Karpas-422 (cell line): ENCODE data around the gene TTC34. TPM values are rescaled to one million over a fixed set of nuclear protein-coding genes. Genes with fewer than 3 reads are reported as not detected.
"Not testable (repeated sequence)": the region's sequence is repeated elsewhere in the genome, so short reads cannot be mapped to it uniquely, and the experiment has no call there.

Experiments
- DNase-seq: peaks from one replicate; pipeline ENCODE4 v3.0.0-alpha.2; 2015
- H2AFZ ChIP-seq: fragments of 200-600 bp; sonication (generic); 2 replicates; pipeline ENCODE4 v1.6.1; 2014; ENCODE audit warnings: antibody characterized with exemption, low read length, mixed read lengths
- H3K27ac ChIP-seq: fragments of 200-600 bp; sonication (generic); 2 replicates; pipeline ENCODE4 v1.5.1; 2014; ENCODE audit warnings: mild to moderate bottlenecking, low read length, moderate library complexity
- H3K27me3 ChIP-seq: fragments of 200-600 bp; sonication (generic); 2 replicates; pipeline ENCODE4 v1.6.1; 2014; ENCODE audit warnings: low read length, mixed read lengths
- H3K36me3 ChIP-seq: fragments of 200-600 bp; sonication (generic); 2 replicates; pipeline ENCODE4 v1.6.1; 2014; ENCODE audit warnings: low read length, mixed read lengths; ENCODE audit not compliant: insufficient read depth
- H3K4me1 ChIP-seq: fragments of 200-600 bp; sonication (generic); 2 replicates; pipeline ENCODE4 v1.6.1; 2014; ENCODE audit warnings: mild to moderate bottlenecking, low read length, mixed read lengths
- H3K4me2 ChIP-seq: fragments of 200-600 bp; sonication (generic); 2 replicates; pipeline ENCODE4 v1.6.1; 2014; ENCODE audit warnings: low read length, low read depth, mild to moderate bottlenecking; ENCODE audit not compliant: poor library complexity, severe bottlenecking
- H3K4me3 ChIP-seq: fragments of 200-600 bp; sonication (generic); 2 replicates; pipeline ENCODE4 v1.5.1; 2014; ENCODE audit warnings: mild to moderate bottlenecking, antibody characterized with exemption, low read length, mixed read lengths
- H3K79me2 ChIP-seq: fragments of 200-600 bp; sonication (generic); 2 replicates; pipeline ENCODE4 v1.6.1; 2014; ENCODE audit warnings: mild to moderate bottlenecking, low read length, mixed read lengths
- H3K9ac ChIP-seq: fragments of 200-600 bp; sonication (generic); 2 replicates; pipeline ENCODE4 v1.6.0; 2014; ENCODE audit warnings: low read length
- H3K9me2 ChIP-seq: fragments of 200-600 bp; sonication (generic), shearing (Covaris generic); replicated peaks from 2 replicates; pipeline ENCODE4 v1.6.0; 2014; ENCODE audit warnings: mild to moderate bottlenecking, low read length, moderate library complexity; ENCODE audit not compliant: insufficient read depth
- H3K9me3 ChIP-seq: fragments of 300-700, 200-600 bp; sonication (generic); 2 replicates; pipeline ENCODE4 v1.6.1; 2014; ENCODE audit warnings: low read length, mixed read lengths
- H4K20me1 ChIP-seq: fragments of 200-600 bp; sonication (generic); 2 replicates; pipeline ENCODE4 v1.6.1; 2014; ENCODE audit warnings: mild to moderate bottlenecking, antibody characterized with exemption, low read length, low read depth; ENCODE audit not compliant: insufficient read depth
- total RNA-seq: library from RNA; depleted of rRNA; stranded (reverse); fragments of >200 nt; shearing (Covaris generic); gene quantifications from 2 replicates; pipeline ENCODE4 v1.2.3, GENCODE V29; 2014; ENCODE audit warnings: low replicate concordance

The TTC34 gene
- total RNA-seq, 1 experiment from 2014 or later: 1.0 TPM

DNA sequence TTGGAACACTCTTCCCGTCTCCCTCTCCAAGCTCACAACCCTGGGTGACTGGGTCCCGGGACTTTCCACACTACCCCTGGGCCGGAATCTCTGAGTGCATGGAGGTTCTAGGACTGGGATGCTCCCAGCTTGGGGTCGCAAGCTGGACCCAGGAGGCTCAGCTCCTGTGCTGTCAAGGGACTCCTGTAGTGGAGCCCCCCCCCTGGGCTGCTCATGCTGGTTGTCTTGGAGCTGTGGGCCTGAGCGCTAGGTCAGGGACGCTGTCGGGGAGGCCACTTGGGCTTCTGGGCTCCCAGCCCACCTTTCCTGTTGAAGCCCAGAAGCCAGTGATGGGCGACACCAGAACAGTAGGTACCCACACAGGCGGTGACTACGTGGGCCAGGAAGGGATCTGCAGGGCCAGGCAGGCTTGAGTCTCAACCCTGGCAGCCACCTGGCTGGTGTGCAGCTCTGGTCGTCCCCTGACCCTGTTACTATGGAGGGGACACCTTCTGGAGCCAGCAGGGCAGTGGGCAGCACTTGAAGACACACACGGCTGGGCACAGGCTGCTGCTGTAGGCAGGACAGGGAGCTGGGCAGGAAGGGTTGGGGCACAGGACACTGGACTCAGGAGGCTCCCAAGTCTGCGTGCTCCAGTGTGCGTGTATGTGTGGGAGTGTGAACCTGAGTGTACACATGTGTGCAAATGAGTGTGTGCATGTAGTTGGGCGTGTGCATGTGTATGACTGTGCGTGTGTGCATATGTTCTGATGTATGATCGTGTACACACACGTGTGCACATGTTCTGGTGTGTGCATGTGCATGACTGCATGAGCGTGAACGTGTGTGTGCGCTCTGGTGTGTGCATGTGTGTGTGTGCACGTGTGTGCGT lies 171.6 kb downstream of the TTC34 start:
- Histone ChIP-seq H3K79me2 (no peaks in the 10 kb centered on the region), H4K20me1 (no peaks in the 10 kb centered on the region), H3K9me2 (no peaks in the 10 kb centered on the region), H3K4me2 (no peak overlapping the region), H3K4me1 (no peaks in the 10 kb centered on the region), H3K36me3 (no peaks in the 10 kb centered on the region), H3K9ac (no peak overlapping the region), H3K27me3 (no peaks in the 10 kb centered on the region), H3K27ac (no peak overlapping the region), H2AFZ (no peak overlapping the region), H3K9me3 (no peaks in the 10 kb centered on the region), H3K4me3 (no peak overlapping the region)
- DNase-seq: no peak

DNA sequence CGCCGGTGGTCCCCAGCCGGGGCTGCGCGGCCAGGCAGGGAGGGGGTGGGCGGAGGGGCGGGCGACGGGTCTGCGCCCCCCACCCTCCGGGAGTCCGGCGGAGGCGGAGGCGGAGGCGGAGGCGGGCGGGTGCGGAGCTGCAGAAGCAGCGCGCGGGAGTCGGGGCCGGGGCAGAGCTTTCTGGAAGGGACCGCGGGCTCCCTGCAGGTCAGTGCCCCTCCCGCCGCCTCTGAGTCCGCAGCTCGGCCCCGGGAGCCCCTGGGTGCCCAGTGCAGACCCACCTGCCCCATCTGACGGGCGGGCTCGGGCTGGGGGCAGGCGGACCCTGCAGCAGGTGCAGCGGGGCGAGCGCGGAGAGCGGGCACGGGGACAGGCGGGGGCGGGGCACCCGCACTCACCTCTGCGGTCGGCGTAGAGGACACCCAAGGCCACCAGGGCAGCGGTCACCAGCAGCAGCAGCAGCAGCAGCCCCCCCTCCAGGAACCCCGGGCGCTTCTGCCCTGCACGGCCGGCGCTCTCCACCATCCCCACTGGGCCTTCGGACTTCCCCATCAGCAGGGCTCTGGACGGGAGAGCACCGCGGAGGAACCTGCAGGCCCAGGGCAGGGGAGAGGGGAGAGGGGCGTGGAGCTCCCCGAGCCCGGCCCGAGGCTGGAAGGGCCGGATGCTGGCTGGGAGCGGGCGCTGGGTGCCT lies 172.4 kb downstream of the TTC34 start:
- Histone ChIP-seq H3K9me3 (no peaks in the 10 kb centered on the region), H3K79me2 (no peaks in the 10 kb centered on the region), H3K27ac (no peak overlapping the region), H3K9me2 (no peaks in the 10 kb centered on the region), H4K20me1 (no peaks in the 10 kb centered on the region), H3K27me3 (no peaks in the 10 kb centered on the region), H3K4me1 (no peaks in the 10 kb centered on the region), H3K9ac (no peak overlapping the region), H3K36me3 (no peaks in the 10 kb centered on the region), H2AFZ (no peak overlapping the region), H3K4me2 (no peak overlapping the region), H3K4me3 (no peak overlapping the region)
- no peak for DNase-seq

DNA sequence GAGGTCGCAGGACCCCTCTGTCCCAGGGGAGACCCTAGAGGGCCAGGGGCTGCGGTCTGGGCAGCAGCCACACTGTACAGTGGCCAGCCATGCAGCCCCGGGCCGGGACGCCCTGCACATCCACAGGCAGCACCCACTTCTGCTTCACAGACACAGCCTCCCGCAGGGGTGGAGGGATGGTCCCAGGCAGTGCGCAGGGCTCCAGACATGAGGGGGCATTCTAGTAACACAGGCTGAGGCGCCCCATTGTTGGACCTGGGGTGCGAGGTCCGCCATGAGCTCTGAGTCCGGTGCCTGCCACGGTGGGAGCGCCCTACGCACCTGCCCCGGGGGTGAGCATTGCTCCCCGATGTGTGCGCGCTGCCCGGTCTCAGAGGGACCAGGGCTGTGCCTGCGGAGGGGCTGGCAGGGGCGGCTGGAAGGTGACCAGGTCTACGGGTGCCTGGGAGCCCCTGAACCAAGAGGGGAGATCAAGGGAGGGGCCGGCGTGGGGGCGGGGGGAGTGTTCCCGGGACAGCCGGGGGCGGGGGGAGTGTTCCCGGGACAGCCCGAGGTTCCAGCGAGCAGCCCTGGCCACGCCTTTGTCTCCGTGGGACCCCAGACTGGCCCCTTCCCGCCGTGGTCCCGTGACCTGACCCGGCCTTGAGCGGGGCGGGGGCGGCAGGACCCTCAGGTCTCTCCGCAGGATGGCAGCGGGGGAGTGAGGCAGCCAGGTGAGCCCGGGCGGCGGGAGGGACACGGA lies 173.1 kb downstream of the TTC34 start:
- H3K4me1 ChIP-seq: no peaks in the 10 kb centered on the region
- H3K4me2 ChIP-seq: no peak overlapping the region
- no peak overlapping the region for H2AFZ ChIP-seq
- H3K9ac ChIP-seq: no peak overlapping the region
- no peaks in the 10 kb centered on the region for H3K36me3 ChIP-seq
- no peaks in the 10 kb centered on the region for H3K9me2 ChIP-seq
- H3K79me2 ChIP-seq: no peaks in the 10 kb centered on the region
- no peak overlapping the region for H3K4me3 ChIP-seq
- H3K27ac ChIP-seq: no peak overlapping the region
- H3K27me3 ChIP-seq: no peaks in the 10 kb centered on the region
- no peaks in the 10 kb centered on the region for H3K9me3 ChIP-seq
- H4K20me1 ChIP-seq: no peaks in the 10 kb centered on the region
- no peak for DNase-seq

DNA sequence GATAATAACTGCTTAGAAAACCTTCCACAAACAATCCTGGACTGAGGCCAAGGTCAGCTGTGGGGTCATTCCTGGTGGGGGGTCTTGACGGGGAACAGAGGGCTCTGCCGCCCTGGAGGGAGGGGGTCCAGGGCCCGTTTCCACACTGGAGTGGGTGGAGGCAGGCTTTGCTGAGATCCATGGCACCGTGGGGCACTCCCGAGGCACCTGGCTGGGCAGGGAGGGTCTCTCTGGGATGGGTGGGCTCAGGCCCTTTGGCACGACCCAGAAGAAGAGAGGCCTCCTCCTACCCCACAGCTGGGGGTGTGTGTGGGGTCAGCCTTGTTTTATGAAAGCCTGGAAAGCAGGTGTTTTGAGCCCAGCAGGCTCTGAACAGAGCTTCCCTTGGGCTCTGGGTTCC lies 173.7 kb downstream of the TTC34 start:
- Histone ChIP-seq H3K79me2 (no peaks in the 10 kb centered on the region), H3K27ac (no peak overlapping the region), H3K9me2 (no peaks in the 10 kb centered on the region), H3K9ac (no peak overlapping the region), H3K36me3 (no peaks in the 10 kb centered on the region), H3K4me3 (no peak overlapping the region), H4K20me1 (no peaks in the 10 kb centered on the region), H3K9me3 (no peaks in the 10 kb centered on the region), H3K4me1 (no peaks in the 10 kb centered on the region), H3K27me3 (no peaks in the 10 kb centered on the region), H2AFZ (no peak overlapping the region), H3K4me2 (no peak overlapping the region)
- no peak for DNase-seq

DNA sequence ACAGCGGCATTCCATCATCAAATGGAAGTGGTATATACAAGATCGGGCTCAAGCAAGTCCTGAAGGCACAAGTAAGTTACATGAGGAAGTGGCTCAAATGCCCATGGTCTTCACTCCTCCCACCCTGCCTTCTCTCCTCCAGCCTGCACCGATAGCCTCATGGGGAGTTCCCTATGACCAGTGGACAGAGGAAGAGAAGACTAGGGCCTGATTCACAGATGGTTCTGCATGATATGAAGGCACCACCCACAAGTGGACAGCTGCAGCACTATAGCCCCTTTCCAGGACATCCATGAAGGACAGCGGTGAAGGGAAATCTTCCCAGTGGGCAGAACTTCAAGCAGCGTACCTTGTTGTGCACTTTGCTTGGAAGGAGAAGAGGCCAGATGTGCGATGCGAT lies 175.7 kb downstream of the TTC34 start:
- not testable (repeated sequence) for H3K27me3 ChIP-seq, DNase-seq, H3K36me3 ChIP-seq

DNA sequence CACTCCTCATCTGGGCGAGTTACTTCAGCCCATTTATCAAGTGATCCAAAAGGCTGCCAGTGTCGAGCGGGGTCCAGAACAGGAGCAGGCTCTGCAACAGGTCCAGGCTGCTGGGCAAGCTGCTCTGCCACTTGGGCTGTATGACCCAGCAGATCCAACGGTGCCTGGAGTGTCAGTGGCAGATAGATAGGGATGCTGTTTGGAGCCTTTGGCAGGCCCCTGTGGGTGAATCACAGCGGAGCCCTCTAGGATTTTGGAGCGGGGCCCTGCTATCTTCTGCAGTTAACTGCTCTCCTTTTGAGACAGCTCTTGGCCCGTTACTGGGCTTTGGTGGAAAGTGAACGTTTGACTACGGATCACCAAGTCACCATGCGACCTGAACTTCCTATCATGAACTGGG lies 176.2 kb downstream of the TTC34 start:
- Histone ChIP-seq H3K4me3 (no peak overlapping the region), H4K20me1 (no peaks in the 10 kb centered on the region), H3K4me2 (no peak overlapping the region), H3K36me3 (no peaks in the 10 kb centered on the region), H3K27ac (no peak overlapping the region), H3K9me3 (no peaks in the 10 kb centered on the region), H3K9me2 (no peaks in the 10 kb centered on the region), H3K9ac (no peak overlapping the region), H2AFZ (no peak overlapping the region), H3K79me2 (no peaks in the 10 kb centered on the region), H3K27me3 (no peaks in the 10 kb centered on the region), H3K4me1 (no peaks in the 10 kb centered on the region)
- no peak for DNase-seq

More for the DNA sequence above, 175.7 kb downstream of the TTC34 start:
- H3K9me3 ChIP-seq, H3K9ac ChIP-seq, H3K9me2 ChIP-seq, H3K4me2 ChIP-seq, H3K4me1 ChIP-seq, H3K27ac ChIP-seq, H2AFZ ChIP-seq, H4K20me1 ChIP-seq, H3K79me2 ChIP-seq, H3K4me3 ChIP-seq: not testable (repeated sequence)

DNA sequence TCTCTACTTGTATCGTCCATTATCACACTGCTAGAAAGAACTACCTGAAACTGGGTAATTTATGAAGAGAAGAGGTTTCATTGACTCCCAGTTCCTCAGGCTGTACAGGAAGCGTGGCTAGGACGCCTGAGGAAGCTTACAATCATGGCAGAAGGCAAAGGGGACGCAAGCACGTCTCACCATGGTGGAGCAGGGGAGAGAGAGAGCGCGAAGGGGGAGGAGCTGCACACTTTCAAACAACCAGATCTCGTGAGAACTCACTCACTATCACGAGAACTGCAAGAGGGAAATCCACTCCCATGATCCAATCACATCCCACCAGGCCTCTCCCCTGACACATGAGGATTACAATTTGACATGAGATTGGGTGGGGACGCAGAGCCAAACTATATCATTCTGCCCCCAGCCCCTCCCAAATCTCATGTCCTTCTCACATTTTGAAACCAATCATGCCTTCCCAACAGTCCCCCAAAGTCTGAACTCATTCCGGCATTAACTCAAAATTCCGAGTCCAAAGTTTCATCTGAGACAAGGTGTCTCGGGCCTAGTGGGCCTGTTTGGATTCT lies 176.7 kb downstream of the TTC34 start:
- H3K36me3 ChIP-seq: no peaks in the 10 kb centered on the region
- H3K4me2 ChIP-seq: no peak overlapping the region
- no peaks in the 10 kb centered on the region for H3K9me3 ChIP-seq
- no peak for DNase-seq
- H2AFZ ChIP-seq: no peak overlapping the region
- H3K4me1 ChIP-seq: no peaks in the 10 kb centered on the region
- H3K79me2 ChIP-seq: no peaks in the 10 kb centered on the region
- no peaks in the 10 kb centered on the region for H3K27me3 ChIP-seq
- no peaks in the 10 kb centered on the region for H3K9me2 ChIP-seq
- no peak overlapping the region for H3K4me3 ChIP-seq
- no peak overlapping the region for H3K27ac ChIP-seq
- H3K9ac ChIP-seq: no peak overlapping the region
- H4K20me1 ChIP-seq: no peaks in the 10 kb centered on the region
